GM21825 (cell line): ENCODE results near the gene PTCRA.
"Not testable (repeated sequence)": the region's sequence is repeated elsewhere in the genome, so short reads cannot be mapped to it uniquely, and the experiment has no call there.

Experiments used
- ATAC-seq: cut with Tn5 transposase; IDR thresholded peaks from one replicate; pipeline ENCODE4 v1.9.1; 2021; ENCODE audit warnings: mild to moderate bottlenecking, moderate library complexity; ENCODE audit not compliant: unreplicated experiment

The PTCRA gene, protein sequence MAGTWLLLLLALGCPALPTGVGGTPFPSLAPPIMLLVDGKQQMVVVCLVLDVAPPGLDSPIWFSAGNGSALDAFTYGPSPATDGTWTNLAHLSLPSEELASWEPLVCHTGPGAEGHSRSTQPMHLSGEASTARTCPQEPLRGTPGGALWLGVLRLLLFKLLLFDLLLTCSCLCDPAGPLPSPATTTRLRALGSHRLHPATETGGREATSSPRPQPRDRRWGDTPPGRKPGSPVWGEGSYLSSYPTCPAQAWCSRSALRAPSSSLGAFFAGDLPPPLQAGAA

DNA sequence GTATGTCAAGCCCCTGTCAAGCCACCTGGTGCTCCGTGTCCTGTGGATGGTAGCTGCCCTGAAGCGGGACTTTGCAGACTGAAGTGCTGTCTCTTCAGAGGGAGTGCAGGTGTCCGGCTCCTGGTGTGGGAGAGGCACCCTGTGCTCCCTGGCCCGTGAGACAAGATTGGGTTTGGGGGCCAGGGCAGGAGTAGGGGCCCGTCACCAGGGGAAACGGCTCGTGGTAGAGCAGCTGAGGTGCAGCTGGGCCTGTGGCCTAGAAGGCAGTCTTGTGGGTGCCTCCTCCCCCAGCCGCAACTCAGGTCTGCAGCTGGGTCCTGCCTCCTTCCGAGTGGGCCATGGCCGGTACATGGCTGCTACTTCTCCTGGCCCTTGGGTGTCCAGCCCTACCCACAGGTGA lies at the start of gene PTCRA:
Gene PTCRA, plus strand, starts transcription at position 322 of the 400 bp plus-strand sequence. Its CDS starts 17 bp downstream, at position 339.
- no peak for ATAC-seq

DNA sequence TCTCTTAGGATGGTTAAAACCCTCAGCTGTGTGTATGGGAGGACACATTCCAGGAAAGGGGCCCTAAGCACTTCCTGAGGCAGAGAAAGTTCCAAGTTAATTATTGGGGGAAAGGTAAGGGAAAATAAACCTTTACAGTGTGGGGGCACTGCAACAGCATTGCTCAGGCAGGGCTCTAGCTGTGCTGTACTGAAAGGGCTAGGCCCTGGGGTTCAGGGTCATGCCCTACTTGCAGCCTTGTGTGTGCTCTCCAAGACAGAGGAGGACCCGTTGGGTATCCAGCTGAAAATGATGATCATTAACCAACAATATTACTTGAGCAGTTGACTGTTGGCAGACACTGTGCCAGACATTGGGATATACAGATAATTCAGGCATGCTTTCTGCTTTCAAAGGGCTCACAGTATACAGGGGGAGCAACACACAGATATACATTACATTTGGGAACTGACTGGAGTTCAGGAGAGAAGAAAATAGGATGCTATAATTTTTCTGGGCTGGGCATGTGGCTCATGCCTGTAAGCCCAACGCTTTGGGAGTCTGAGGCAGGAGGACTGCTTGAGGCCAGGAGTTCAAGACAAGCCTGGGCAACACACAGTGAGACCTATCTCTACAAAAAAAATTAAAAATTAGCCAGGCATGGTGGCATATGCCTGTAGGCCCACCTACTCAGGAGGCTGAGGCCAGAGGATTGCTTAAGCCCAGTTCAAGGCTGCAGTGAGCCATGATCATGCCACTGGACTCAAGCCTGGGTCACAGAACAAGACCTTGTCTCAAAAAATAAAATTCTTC lies 45.5 kb upstream of the PTCRA start:
- no peak for ATAC-seq

DNA sequence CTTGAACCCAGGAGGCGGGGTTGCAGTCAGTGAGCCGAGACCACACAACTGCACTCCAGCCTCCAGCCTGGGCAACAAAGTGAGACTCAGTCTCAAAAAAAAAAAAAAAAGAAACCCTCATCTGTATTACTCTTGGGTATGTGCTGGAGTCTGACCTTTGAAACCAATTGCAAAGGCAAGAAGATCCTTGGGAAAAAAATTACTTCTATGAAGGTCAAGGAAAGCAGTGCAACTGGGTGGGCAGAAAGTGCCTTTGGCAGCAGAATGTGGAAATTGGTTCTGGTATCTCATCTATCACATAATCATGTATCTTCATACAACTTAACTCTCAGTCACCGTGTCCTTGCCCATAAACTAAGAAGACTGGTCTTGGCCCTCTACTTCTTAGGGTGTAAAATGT lies 44.1 kb upstream of the PTCRA start:
- no peak for ATAC-seq

DNA sequence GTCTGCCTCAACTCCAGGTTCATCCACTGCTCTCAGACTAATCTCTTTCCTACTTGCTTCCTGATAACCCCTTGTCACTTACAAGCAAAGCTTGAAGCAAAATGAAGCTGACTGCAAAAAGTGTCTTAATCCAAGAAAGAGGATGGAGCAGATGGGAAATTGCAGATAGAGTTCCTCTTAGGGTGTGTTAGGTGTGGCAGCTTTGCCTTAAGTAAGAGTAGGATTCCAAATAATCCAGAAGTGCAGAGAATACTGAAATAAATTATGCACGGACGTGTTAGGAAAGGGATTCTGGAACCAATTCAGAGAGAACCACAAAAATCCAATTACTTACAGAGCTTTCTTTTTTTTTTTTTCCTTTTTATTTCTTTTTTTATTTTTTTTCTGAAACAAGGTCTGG lies 42.5 kb upstream of the PTCRA start:
- no peak for ATAC-seq

DNA sequence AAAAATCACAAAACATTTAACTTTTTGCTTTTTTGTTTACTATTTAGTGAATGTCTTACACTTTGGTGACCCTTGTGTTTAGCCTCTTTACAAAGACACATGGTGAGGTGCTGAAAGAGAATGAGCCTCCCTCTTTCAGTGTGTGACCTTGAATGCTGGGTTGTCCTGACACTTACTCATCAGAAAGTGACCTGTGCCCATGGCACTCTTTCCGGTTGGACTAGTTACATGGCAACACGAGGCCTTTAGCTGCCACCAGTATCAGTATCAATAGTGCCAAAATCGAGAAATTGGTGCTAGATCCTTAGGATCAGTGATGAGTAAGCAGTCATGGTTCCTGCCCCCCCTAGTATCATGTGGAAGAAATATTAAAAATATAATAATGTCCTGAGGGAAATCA lies 38.2 kb upstream of the PTCRA start:
- ATAC-seq, result no peak

DNA sequence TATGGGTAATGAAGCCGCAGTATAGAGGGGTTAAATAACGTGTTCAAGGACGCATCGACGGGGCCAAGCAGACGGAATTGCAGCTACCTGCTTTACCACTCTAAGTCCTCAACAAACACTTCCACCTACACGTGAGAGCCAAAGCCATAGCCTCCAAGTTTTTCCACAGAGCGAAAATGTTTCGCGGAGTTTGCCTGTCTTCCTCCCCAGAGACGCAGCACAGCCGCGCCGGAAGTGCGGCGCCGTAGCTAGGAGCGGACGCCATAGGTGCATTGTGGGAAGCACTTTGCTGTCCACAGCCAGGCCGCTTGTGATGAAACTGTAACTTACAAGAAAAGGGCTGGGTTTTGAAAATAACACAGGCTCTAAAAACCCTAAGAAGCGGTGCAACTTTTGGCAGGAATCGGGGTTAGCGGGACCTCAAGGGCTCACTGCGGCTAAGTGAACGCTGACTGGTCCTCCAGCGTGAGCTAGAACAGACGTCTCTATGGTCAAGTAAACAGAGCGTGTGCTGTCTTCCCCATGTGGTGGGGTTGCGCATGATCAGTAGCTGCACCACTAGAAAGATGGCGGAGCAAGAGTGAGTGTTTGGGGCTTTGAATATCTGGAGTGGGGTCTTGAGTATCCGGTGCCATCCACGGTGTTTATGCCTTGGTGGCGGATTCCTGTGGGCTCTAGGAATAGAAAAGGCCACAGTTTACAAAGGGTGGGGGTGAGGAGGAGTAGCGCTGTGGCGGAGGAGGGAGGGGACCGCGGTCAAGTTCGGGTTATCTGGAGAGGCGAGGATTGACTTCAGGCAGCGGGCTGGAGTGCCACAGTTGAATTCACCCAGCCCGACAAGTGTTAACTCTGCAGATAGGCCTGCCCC lies 36.2 kb upstream of the PTCRA start, which contains the start of gene RPL7L1:
Gene RPL7L1, plus strand, starts transcription at position 245 of the 868 bp plus-strand sequence. Its CDS starts 295 bp downstream, at position 540.
- ATAC-seq, result peak; percentile 90

DNA sequence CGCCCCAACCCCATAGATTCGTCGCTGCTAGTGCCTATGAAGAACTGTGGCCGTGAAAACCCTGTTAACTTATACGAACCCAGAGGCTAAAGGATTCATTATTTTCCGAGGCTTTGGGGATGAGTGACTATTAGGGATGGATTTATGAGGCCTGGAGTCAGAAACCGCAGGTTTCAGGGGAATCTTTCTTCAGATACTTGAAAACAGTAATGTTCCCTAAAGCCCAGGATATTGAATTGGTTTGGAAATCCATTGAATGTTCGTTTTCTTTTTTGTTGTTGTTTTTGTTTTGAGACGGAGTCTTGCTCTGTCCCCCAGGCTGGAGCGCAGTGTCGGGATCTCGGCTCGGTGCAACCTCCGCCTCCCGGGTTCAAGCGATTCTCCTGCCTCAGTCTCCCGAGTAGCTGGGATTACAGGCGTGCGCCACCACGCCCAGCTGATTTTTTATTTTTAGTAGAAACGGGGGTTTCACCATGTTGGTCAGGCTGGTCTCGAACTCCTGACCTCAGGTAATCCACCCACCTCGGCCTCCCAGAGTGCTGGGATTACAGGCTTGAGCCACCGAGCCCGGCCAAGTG lies 35.5 kb upstream of the PTCRA start:
- not testable (repeated sequence) for ATAC-seq

DNA sequence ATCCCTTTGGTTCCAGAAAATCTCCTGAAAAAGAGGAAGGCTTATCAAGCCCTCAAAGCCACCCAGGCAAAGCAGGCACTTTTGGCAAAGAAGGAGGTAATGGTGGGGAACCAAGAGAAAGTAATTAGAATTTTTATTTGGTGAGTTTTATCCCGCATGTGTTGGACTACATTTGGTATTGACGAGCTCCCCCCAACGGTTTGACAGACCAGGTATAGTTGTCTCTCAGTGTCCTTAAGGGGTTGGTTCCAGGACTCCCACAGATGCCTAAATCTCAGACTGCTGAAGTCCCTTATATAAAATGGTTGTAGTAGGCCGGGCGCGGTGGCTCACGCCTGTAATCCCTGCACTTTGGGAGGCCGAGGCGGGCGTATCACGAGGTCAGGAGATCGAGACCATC lies 35.0 kb upstream of the PTCRA start:
- not testable (repeated sequence) for ATAC-seq

DNA sequence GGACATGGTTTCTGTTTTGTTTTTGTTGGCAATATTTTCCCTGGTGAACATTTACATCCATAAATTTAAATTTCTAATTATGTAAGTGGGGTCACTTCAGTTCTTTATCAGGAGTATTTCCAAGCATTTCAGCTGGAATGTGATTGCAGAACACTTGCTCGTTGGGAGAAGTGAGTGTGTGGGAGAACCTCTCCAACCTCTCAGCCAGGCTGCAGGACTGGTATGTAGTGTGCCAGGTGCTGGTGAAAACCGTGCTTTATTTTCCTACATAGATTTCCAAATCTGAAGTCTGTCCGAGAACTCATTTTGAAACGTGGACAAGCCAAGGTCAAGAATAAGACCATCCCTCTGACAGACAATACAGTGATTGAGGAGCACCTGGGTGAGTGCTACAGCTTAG lies 30.2 kb upstream of the PTCRA start:
- no peak for ATAC-seq

DNA sequence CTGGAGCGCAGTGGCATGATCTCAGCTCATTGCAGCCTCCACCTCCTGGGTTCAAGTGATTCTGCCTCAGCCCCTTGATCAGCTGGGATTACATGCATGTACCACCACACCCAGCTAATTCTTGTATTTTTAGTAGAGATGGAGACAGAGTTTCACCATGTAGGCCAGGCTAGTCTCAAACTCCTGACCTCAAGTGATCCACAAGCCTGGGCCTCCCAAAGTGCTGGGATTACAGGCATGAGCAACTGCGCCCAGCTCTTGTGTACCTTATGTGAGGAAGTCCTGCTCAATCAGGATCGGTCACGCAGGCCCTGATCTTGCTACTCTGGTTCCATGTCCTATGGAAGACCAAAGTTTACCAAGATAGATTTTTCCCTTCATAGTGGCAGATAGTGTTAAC lies 27.7 kb upstream of the PTCRA start:
- ATAC-seq, result not testable (repeated sequence)

DNA sequence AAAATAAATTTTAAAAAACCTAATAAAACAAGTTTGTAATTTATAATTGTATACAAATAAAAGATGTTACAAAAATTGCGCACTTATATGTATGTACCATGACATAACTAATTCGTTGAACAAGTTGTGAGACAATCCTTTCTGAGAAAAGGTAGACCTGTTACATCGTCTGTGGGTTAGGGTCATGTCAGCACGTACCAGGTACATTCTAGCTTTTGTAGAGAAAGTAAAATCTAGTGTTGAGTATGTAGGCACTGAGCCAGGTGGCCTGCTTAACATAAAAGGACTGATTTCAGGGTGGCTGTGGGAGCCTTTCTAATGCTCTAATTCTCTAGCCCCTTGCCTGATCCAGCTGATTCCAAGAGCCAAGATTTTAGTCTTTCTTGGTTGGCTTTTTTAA lies 26.0 kb upstream of the PTCRA start:
- ATAC-seq, result no peak

DNA sequence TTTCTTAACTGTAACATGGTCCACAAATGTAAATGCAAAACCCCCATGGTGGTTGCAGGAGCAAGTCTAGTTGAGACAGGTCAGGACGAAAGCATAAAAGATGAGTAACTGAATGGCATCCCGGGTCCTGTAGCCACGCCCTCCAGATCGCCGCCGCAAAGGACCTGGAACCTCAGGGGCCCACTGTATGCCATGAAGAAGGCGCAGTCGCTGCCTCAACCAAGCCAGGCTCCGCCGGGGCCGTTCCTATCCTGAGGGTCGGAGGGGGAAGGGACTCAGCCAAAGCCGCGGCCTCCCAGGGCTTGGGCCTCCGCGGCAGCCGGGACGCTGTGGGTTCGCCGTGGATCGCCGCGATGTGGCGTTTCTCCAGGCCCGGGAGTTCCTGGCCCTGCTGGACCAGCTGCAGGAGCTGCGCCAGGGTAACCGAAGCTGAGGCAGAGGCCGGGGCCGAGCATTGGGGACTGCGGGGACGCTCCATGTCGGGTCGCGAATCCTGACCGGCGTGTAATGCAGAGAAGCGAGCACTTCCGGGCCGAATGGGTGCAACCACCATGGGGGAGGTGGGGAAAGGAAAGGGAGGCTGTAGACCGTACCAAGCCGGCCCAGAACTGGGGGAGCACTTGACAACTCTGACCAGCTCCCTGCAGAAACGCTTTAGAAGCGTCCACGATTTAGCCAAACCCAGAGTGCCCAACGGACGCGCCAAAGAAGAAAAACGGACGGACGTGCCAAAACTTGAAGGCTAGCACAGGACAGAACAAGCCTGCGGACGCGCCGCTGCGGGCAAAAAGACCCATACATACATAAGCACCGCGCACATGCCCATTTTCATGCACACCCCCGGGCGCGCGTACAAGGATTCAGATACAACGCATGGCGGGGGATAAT lies 25.3 kb upstream of the PTCRA start:
- ATAC-seq, result peak; percentile 91

DNA sequence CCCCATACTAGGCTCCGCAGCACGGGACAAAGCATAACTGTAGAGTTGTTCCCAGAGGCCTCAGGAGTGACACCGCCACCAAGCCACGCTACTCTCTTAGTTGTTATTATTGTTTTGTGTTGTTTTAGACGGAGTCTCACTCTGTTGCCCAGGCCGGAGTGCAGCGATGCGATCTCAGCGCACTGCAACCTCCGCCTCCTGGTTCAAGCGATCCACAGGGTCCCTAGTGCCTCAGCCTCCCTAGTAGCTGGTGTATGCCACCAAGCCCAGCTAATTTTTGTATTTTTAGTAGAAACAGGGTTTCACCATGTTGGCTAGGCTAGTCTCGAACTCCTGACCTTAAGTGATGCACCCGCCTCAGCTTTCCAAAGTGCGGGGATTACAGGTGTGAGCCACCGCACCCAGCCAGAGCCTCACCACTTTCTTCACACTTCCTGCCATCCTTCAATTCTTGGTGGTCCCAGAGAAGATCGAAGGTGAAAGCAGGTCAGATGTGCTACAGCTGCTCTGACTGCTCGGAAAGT lies 24.6 kb upstream of the PTCRA start:
- no peak for ATAC-seq

DNA sequence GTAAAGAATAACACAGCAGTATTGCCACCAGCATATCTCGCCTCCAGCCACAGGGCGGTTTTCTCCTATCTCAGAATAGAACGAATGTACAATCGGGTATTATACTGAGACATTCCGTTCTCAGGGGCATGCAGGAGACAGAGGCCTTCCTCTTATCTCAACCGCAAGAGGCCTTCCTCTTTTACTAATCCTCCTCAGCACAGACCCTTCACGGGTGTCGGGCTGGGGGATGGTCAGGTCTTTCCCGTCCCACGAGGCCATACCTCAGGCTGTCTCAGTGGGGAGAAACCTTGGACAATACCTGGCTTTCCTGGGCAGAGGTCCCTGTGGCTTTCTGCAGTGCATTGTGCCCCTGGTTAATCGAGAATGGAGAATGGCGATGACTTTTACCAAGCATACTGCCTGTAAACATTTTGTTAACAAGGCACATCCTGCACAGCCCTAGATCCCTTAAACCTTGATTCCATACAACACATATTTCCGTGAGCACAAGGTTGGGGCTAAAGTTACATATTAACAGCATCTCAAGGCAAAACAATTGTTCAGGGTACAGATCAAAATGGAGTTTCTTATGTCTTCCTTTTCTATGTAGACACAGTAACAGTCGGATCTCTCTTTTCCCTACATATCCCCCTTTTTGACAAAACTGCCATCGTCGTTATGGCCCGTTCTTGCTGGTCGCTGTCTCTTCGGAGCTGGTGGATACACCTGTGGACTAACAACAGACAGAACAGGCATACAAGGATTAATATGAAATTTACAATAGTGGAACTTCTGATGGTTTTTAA lies 21.6 kb upstream of the PTCRA start:
- not testable (repeated sequence) for ATAC-seq

DNA sequence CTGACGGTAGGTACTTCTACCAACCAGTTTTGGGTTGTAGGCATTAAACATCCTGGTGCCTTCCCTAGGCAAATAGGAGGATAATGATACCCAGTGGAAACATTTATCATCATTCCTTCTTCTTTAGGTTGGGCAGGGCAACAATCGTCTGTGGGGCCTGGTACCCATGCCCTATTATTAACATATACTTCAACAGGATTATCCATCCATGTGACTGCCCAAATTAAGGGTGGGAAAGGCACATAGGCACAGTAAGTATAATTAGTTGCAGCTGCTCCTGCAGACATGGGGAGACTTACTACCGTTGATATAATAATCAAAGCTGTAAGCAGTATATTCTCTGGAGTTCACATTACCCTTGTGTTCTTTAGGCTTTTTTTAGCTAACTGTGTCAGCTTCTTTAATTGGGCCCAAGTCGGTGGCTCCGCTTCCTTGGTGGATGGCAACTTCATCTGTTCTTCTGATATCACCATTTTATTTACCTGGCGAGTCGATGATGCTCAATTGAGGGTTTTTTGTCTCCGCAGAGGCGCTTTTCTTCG lies 19.6 kb upstream of the PTCRA start:
- ATAC-seq, result no peak

DNA sequence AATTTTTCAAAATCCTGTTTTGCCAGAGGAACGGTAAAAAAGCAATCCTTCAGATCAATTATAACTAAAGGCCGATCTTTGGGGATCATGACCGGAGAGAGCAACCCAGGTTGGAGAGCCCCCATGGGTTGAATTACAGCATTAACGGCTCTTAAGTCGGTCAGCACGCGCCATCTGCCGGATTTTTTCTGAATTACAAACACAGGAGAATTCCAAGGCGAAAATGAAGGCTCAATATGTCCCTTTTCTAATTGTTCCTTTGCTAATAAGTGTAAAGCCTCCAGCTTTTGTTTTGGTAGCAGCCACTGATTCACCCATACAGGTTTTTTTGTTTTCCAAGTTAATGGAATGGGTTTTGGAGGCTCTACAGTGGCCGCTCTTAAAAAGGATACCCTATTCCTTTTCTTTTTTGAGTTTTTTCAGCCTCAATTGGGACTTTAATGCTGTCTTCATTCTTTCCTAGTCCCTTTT lies 16.9 kb upstream of the PTCRA start:
- no peak for ATAC-seq

DNA sequence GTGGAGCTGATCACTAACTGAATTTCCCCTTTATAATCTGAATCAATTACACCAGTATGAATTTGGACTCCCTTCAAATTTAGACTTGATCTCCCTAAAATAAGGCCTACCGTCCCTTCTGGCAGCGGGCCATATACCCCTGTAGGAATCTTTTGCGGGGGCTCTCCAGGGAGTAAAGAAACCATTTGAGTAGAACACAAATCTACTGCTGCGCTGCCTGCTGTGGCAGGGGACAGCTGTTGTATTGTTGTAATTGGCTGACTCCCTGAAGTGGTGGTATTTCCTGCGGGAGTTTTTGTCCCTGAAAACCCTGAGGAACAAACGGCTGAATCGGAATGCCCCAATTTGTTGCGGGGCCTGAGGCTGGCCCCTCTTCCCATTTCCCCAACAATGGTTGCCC lies 16.0 kb upstream of the PTCRA start:
- ATAC-seq, result no peak

DNA sequence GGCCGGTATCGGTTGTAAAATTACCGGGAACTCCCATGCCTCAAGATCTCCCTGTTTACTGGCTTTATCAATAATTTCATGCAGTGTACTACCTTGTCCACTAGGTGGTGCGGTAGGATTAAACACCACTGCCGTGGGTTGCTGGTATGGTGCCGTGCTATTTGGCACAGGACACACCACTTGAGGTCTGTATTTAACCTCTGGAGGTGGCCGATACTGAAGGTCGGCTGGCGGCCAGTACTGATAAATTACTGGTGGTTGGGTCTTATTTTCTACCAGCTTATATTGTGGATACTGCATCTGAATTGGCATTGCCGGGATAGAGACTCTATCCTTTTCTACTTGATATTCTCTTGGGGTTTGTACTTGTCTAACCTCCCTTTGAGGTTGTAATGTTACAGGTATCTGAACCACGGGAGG lies 14.3 kb upstream of the PTCRA start:
- peak; percentile 50 for ATAC-seq
